Spleen (tissue), 7 donors: ENCODE measurements around the gene MYL3.

ENCODE experiments used
- POLR2A ChIP-seq, 3 donors: fragments of 450-650 bp; IDR thresholded peaks; one replicate each; pipeline ENCODE4 v1.5.1; 2017; ENCODE audit warnings: antibody characterized with exemption in 3 of 3, mild to moderate bottlenecking in 1 of 3
- POLR2AphosphoS5 ChIP-seq, 3 donors: sonication (generic); formaldehyde crosslinking; IDR thresholded peaks; one replicate each; pipeline ENCODE4 v1.5.1; 2017; ENCODE audit warnings: antibody characterized with exemption in 3 of 3
- TF ChIP-seq, protein P1 (sequence below), 11 experiments: fragments of 200-600 bp in 7 of 11; fragments of 450-650 bp in 4 of 11; sonication (generic) in 4 of 11; IDR thresholded peaks in 8 of 11; conservative IDR thresholded peaks in 3 of 11; 1 replicate in 7 of 11; 2 replicates in 4 of 11; pipeline versions ENCODE4 v1.4.0 to v1.8.0; 2016 to 2021; ENCODE audit warnings: antibody characterized with exemption in 11 of 11, inconsistent platforms in 4 of 11, mild to moderate bottlenecking in 1 of 11
- donor health status: DM: no; HTN: no; CAD: no; lungs with moderate emphysema.
- donor health status: DM: no; HTN: no; CAD: no.
- donor health status: DM: no; HTN: no; CAD: no.

- TF ChIP-seq, protein P1, sequence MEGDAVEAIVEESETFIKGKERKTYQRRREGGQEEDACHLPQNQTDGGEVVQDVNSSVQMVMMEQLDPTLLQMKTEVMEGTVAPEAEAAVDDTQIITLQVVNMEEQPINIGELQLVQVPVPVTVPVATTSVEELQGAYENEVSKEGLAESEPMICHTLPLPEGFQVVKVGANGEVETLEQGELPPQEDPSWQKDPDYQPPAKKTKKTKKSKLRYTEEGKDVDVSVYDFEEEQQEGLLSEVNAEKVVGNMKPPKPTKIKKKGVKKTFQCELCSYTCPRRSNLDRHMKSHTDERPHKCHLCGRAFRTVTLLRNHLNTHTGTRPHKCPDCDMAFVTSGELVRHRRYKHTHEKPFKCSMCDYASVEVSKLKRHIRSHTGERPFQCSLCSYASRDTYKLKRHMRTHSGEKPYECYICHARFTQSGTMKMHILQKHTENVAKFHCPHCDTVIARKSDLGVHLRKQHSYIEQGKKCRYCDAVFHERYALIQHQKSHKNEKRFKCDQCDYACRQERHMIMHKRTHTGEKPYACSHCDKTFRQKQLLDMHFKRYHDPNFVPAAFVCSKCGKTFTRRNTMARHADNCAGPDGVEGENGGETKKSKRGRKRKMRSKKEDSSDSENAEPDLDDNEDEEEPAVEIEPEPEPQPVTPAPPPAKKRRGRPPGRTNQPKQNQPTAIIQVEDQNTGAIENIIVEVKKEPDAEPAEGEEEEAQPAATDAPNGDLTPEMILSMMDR (IDR thresholded peaks at IDR 0.05 in 8 of 11, conservative IDR thresholded peaks at IDR 0.05 in 3 of 11): no peak
- TF ChIP-seq POLR2AphosphoS5 (IDR thresholded peaks at IDR 0.05) (no peak), POLR2A (IDR thresholded peaks at IDR 0.05) (no peak)
These were observed 24.9 kb downstream of the MYL3 start for GRCh38 chr3:46838301-46838700.
